HG02938 (cell line): ENCODE results near the gene KRTAP2-3.
"Not testable (repeated sequence)": the region's sequence is repeated elsewhere in the genome, so short reads cannot be mapped to it uniquely, and the experiment has no call there.

ENCODE experiments used
- ATAC-seq: cut with Tn5 transposase; IDR thresholded peaks from one replicate; pipeline ENCODE4 v1.9.1; 2021; ENCODE audit warnings: mild to moderate bottlenecking, moderate library complexity; ENCODE audit not compliant: unreplicated experiment

The KRTAP2-3 gene, protein sequence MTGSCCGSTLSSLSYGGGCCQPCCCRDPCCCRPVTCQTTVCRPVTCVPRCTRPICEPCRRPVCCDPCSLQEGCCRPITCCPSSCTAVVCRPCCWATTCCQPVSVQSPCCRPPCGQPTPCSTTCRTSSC

DNA sequence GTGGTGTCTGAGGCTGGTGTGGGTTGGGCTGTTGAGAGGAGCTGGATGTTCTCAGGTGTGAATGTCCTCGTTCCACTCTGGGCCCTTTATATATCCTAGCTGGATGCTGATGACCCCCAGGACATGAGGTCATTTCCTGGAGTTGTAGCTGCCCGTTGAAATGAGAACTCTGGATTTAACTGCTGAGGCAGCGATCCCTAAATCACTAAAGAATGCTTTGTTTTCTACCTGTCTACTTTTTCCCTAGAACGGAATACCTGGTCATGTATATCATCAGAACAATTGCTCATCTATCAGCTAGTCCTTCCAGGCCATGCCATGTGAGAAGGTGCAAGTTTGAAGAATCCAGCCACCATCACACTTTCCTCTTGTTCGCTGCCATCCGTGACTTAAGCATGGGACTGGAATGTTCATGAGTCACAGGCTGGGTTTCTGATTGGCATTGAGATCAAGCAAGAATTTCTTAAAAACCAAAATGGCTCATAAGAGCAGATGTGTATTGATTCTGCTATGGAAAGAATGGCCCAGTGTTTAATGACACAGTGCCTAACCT is at the start of gene KRTAP2-3:
Gene KRTAP2-3 (minus strand): TSS at position 63 of the 553 bp plus-strand sequence. CDS start 64 bp downstream, outside the sequence.
- ATAC-seq: no peak

DNA sequence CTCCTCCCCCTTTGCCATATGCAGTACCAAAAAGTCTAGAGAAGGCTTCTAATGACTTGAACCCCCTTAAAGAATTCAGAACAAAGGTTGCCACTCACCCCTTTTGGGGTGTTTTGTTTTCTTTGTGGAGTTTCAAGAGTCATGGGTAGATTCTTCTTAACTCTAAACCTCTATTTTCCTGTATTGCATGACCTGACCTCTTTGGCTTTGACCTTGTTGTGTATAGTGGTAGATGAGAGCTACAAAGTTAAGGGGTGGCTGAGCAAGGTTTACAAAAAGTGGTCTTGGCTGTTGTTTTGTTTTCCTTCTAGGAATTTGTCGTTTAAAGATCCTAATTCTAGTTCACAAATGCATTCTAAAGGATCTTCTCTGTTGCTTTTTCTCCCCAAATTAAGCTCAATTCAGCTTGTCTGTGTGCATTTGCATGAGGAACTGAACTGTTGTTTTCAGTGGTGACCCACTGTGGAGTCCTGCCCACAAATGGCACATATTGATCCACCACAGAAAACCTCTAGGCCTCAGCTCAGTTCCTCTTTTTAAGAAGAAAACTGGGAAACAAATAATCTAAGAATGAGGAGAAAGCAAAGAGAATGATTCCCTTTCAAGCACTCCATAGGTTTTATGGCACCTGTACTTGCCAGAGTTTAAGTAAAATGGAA is 48.9 kb upstream of the KRTAP2-3 start:
- ATAC-seq: not testable (repeated sequence)

DNA sequence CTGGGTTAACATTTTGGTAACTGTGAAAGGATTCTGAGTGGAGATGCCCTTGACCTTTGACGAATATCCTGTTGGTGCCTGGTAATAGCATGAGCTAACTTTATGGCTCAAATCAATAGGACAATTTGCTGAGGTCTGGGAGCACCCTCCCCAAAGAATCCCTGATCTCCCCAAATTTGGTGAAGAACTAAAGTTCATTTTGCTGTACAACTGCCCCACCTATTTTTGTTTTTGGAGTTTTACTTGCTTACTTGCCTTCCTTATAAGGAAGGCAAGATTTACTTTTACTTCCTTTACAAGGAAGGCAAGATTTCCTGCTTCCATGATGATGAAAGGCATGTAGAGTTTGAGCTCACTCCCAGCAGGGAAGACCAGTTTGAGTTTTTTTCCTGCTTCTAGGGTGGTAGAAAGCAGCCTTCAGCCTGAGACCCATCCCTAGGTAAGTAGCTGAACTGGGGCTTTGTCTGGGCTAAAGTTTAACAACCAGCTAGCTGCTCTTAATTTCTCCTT is 48.1 kb upstream of the KRTAP2-3 start:
- ATAC-seq: no peak

GRCh38 chr17:41105347-41105746 is 45.4 kb upstream of the KRTAP2-3 start, which contains the start of gene KRTAP4-9:
Gene KRTAP4-9 (plus strand): TSS chr17:41105389. CDS start chr17:41105389, 0 bp downstream.
- not testable (repeated sequence) for ATAC-seq

DNA sequence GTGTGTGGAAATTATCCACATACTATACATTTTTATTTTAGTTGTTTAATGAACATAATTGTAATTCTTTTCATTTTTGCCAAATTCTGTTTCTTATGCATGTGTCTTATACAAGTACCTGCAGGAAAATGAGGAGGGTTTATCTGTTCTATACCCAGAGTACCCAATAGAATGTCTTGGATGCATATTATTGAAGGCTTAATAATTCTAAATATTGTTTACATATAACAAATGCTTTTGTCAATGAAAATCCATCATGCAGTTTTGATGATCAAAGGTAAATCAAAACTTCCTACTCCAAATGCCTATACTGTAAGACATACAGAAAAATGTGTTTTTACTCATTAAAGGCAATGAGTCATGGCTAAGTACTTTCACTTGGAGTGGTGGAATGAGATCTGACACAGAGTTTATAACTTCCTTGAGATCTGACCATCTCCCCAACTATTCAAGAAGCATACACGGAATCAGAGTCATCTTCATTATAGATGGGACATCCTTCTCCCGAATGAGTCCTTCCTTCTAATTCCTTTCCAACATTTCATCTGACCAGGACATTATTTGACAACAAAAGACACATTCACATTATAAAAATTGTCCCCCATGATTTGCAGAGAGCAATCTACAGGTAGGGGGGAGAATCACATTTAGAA is 44.6 kb upstream of the KRTAP2-3 start:
- not testable (repeated sequence) for ATAC-seq

GRCh38 chr17:41103896-41104295 is 44.0 kb upstream of the KRTAP2-3 start:
- no peak for ATAC-seq

DNA sequence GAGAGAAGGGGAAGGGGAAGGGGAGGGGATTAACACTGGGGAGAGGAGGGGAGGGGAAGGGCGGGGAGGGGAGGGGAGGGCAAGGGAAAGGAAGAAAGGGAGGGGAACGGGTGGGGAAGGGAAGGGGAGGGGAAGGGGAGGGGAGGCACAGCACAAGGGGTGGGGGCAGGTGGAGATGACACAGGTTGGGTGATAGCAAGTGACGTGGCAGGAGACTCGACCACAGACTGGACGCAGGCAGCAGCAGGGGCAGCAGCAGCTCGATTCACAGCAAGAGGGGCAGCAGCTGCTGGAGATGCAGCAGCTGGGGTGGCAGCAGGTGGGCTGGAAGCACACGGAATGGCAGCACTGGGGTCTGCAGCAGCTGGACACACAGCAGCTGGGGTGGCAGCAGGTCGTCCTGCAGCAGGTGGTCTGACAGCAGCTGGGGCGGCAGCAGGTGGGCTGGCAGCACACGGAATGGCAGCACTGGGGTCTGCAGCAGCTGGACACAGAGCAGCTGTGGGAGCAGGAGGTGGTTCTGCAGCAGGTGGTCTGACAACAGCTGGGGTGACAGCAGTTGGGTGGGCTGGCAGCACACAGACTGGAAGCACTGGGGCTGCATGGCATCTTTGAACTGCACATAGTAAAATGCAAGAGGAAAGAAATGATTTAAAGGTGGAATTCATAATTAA is 41.8 kb upstream of the KRTAP2-3 start, which contains the start of gene KRTAP4-16:
Gene KRTAP4-16 (minus strand): TSS at position 624 of the 674 bp plus-strand sequence. CDS start 0 bp downstream, at position 624.
- ATAC-seq: no peak

- ATAC-seq: not testable (repeated sequence)
Measured at GRCh38 chr17:41099682-41100480, 40.0 kb upstream of the KRTAP2-3 start.

DNA sequence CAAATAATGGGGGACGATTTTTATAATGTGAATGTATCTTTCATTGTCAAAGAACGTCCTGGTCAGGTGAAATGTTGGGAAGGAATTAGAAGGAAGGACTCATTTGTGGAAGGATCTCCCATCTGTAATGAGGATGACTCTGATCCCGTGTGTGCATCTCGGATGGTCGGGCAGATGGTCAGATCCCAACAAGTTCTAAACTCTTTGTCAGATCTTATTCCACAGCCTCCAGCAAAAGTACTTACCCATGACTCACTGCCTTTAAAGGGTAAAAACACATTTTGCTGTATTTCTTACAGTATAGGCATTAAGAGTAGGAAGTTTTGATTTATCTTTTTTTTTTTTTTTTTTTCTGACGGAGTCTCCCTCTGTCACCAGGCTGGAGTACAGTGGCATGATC is 38.6 kb upstream of the KRTAP2-3 start:
- no peak for ATAC-seq

DNA sequence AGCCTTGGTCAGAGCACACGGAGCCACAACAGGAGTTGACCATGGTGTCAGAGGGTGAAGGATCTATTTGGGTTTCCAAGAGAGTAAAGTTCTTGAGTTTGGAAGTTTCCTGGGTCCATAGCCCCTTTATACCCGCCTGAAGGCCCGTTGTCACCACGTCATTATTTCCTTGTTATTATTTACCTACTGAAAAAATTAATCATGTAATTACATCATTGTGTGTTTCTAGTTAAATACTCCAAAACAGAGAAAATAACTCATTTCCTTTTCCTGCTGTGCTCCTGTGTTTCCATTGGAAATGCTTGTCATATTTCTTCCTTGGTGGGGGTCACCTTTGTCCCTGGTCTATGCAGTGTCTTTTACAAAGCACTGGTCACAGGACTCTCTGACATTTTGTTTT is 38.1 kb upstream of the KRTAP2-3 start, which contains the start of gene KRTAP4-8:
Gene KRTAP4-8 (minus strand): TSS at position 101 of the 400 bp plus-strand sequence. CDS start 58 bp downstream, at position 43.
- no peak for ATAC-seq

DNA sequence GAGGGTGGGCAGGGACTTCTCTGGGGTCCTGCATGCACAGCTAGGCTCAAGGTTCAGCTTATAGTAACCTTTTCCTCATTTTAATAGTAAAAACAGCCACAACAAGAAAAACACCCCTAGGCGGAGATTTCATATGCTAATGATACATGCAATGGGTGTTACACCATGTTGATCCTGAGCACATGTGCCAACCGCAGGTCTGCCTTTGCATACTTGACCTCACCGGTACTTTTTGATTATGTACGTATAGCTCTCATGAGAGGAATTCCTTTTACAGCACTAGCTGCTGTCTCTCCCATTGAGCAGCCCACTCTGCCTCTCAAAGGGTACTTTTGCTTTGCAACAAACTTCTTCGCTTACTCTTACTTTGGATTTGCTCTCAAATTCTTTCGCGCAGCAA is 36.1 kb upstream of the KRTAP2-3 start:
- ATAC-seq: no peak

GRCh38 chr17:41088760-41089352 is 28.9 kb upstream of the KRTAP2-3 start:
- ATAC-seq: not testable (repeated sequence)

GRCh38 chr17:41084100-41084856 is 24.4 kb upstream of the KRTAP2-3 start, which contains the start of gene KRTAP4-7:
Gene KRTAP4-7 (plus strand): TSS chr17:41084150. CDS start chr17:41084207, 57 bp downstream.
- not testable (repeated sequence) for ATAC-seq

GRCh38 chr17:41083427-41083826 is 23.5 kb upstream of the KRTAP2-3 start:
- ATAC-seq: not testable (repeated sequence)

GRCh38 chr17:41082626-41083025 is 22.7 kb upstream of the KRTAP2-3 start:
- no peak for ATAC-seq

- ATAC-seq: no peak
Measured at GRCh38 chr17:41076788-41077187, 16.9 kb upstream of the KRTAP2-3 start.

DNA sequence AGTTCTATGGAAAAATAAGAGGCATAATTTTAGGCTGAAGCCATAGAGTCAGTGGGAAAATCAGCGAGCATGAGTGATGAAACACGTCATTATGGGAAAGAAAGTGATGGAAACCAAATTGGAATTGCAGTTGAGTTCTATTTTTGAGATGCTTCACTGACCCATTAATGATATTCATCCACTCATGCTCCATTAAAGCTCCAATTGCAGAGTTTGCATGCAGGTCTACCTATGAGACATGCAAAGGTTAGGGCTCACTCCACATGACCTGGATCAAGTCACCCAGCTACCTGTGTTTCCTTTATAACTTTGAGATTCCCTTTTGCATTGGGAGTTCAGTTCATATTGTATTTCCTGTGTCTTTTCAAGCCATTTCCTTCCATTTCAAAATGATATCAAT is 13.8 kb upstream of the KRTAP2-3 start:
- ATAC-seq: no peak

- no peak for ATAC-seq
Measured at GRCh38 chr17:41071606-41072360, 11.9 kb upstream of the KRTAP2-3 start.
